ENCODE data around the gene TAAR2. TPM values are rescaled to one million over a fixed set of nuclear protein-coding genes. Genes with fewer than 3 reads are reported as not detected.

Gene TAAR2
- total RNA-seq, 1 donor from 2014 or later, result not detected

- DNase-seq (ENCODE audit: low read depth), result no peak
- no peaks in the 10 kb centered on the region for H3K9me3 ChIP-seq (ENCODE audit: insufficient read depth, low read depth, low read length)
- H4K20me1 ChIP-seq (ENCODE audit: insufficient read depth, low read length), result no peaks in the 10 kb centered on the region
- no peaks in the 10 kb centered on the region for H3K36me3 ChIP-seq (ENCODE audit: insufficient read depth, low read length)
- no peak overlapping the region for H3K4me3 ChIP-seq (ENCODE audit: insufficient read depth, low read depth, low read length)
- no peak overlapping the region for H3K9ac ChIP-seq (ENCODE audit: low read length)
- no peaks in the 10 kb centered on the region for H3K4me1 Mint-ChIP-seq (ENCODE audit: low read depth, unreplicated experiment)
- no peak for FAIRE-seq
- H3K27me3 ChIP-seq (ENCODE audit: insufficient read depth, low read length), result peaks cover 2% of the 10 kb centered on the region
- H3K27ac ChIP-seq (ENCODE audit: low read depth, low read length), result no peak overlapping the region
- no peaks in the 10 kb centered on the region for H3K4me1 ChIP-seq (ENCODE audit: insufficient read depth, low read length)
- no peak overlapping the region for H3K27ac Mint-ChIP-seq (ENCODE audit: unreplicated experiment)
- H3K79me2 ChIP-seq (ENCODE audit: insufficient read depth, low read length), result no peaks in the 10 kb centered on the region
- no peak overlapping the region for H3K4me2 ChIP-seq (ENCODE audit: low read length)
- H2AFZ ChIP-seq (ENCODE audit: low read depth, low read length), result no peak overlapping the region
- H3K4me3 Mint-ChIP-seq (ENCODE audit: unreplicated experiment), result no peak overlapping the region
- H3K27me3 Mint-ChIP-seq (ENCODE audit: low read depth, unreplicated experiment), result no peaks in the 10 kb centered on the region
- H3K36me3 Mint-ChIP-seq (ENCODE audit: low read depth, unreplicated experiment), result no peaks in the 10 kb centered on the region
- no peak for TF ChIP-seq EZH2 (IDR thresholded peaks at IDR 0.05; ENCODE audit: insufficient read depth, low read length)
- no peak for TF ChIP-seq CTCF (IDR thresholded peaks at IDR 0.05; ENCODE audit: insufficient read depth, low read depth, low read length)
- no peaks in the 10 kb centered on the region for H3K9me3 Mint-ChIP-seq (ENCODE audit: unreplicated experiment)
Observed at GRCh38 chr6:132671295-132671694, 47.2 kb upstream of the TAAR2 start.

- no peaks in the 10 kb centered on the region for H3K79me2 ChIP-seq (ENCODE audit: insufficient read depth, low read length)
- TF ChIP-seq CTCF (IDR thresholded peaks at IDR 0.05; ENCODE audit: insufficient read depth, low read depth, low read length) (peak; percentile 57), EZH2 (IDR thresholded peaks at IDR 0.05; ENCODE audit: insufficient read depth, low read length) (no peak)
- H3K4me3 Mint-ChIP-seq (ENCODE audit: unreplicated experiment), result no peak overlapping the region
- H3K27me3 Mint-ChIP-seq (ENCODE audit: low read depth, unreplicated experiment), result no peaks in the 10 kb centered on the region
- H4K20me1 ChIP-seq (ENCODE audit: insufficient read depth, low read length), result no peaks in the 10 kb centered on the region
- peaks cover 1% of the 10 kb centered on the region for H3K9me3 Mint-ChIP-seq (ENCODE audit: unreplicated experiment)
- H3K27me3 ChIP-seq (ENCODE audit: insufficient read depth, low read length), result peaks cover 2% of the 10 kb centered on the region
- H3K9ac ChIP-seq (ENCODE audit: low read length), result no peak overlapping the region
- DNase-seq (ENCODE audit: low read depth) (no peak), FAIRE-seq (no peak)
- no peaks in the 10 kb centered on the region for H3K4me1 ChIP-seq (ENCODE audit: insufficient read depth, low read length)
- no peak overlapping the region for H3K27ac ChIP-seq (ENCODE audit: low read depth, low read length)
- H3K36me3 Mint-ChIP-seq (ENCODE audit: low read depth, unreplicated experiment), result no peaks in the 10 kb centered on the region
- H3K9me3 ChIP-seq (ENCODE audit: insufficient read depth, low read depth, low read length), result no peaks in the 10 kb centered on the region
- H3K4me3 ChIP-seq (ENCODE audit: insufficient read depth, low read depth, low read length), result no peak overlapping the region
- no peaks in the 10 kb centered on the region for H3K36me3 ChIP-seq (ENCODE audit: insufficient read depth, low read length)
- H3K4me2 ChIP-seq (ENCODE audit: low read length), result no peak overlapping the region
- H2AFZ ChIP-seq (ENCODE audit: low read depth, low read length), result no peak overlapping the region
- no peak overlapping the region for H3K27ac Mint-ChIP-seq (ENCODE audit: unreplicated experiment)
- H3K4me1 Mint-ChIP-seq (ENCODE audit: low read depth, unreplicated experiment), result no peaks in the 10 kb centered on the region
Observed at GRCh38 chr6:132669690-132670291, 45.7 kb upstream of the TAAR2 start.

GRCh38 chr6:132666118-132666517, 42.0 kb upstream of the TAAR2 start:
- H4K20me1 ChIP-seq (ENCODE audit: insufficient read depth, low read length), result no peaks in the 10 kb centered on the region
- H3K27ac Mint-ChIP-seq (ENCODE audit: unreplicated experiment), result no peak overlapping the region
- FAIRE-seq, result no peak
- no peaks in the 10 kb centered on the region for H3K36me3 ChIP-seq (ENCODE audit: insufficient read depth, low read length)
- peaks cover 2% of the 10 kb centered on the region for H3K27me3 ChIP-seq (ENCODE audit: insufficient read depth, low read length)
- no peak overlapping the region for H3K4me3 ChIP-seq (ENCODE audit: insufficient read depth, low read depth, low read length)
- no peak for DNase-seq (ENCODE audit: low read depth)
- no peaks in the 10 kb centered on the region for H3K4me1 ChIP-seq (ENCODE audit: insufficient read depth, low read length)
- H3K4me1 Mint-ChIP-seq (ENCODE audit: low read depth, unreplicated experiment), result no peaks in the 10 kb centered on the region
- no peak overlapping the region for H3K9ac ChIP-seq (ENCODE audit: low read length)
- no peak overlapping the region for H3K27ac ChIP-seq (ENCODE audit: low read depth, low read length)
- H3K4me2 ChIP-seq (ENCODE audit: low read length), result no peak overlapping the region
- no peaks in the 10 kb centered on the region for H3K79me2 ChIP-seq (ENCODE audit: insufficient read depth, low read length)
- no peak overlapping the region for H2AFZ ChIP-seq (ENCODE audit: low read depth, low read length)
- H3K36me3 Mint-ChIP-seq (ENCODE audit: low read depth, unreplicated experiment), result no peaks in the 10 kb centered on the region
- H3K9me3 Mint-ChIP-seq (ENCODE audit: unreplicated experiment), result peaks cover 4% of the 10 kb centered on the region
- no peaks in the 10 kb centered on the region for H3K27me3 Mint-ChIP-seq (ENCODE audit: low read depth, unreplicated experiment)
- TF ChIP-seq EZH2 (IDR thresholded peaks at IDR 0.05; ENCODE audit: insufficient read depth, low read length), result no peak
- TF ChIP-seq CTCF (IDR thresholded peaks at IDR 0.05; ENCODE audit: insufficient read depth, low read depth, low read length), result no peak
- H3K4me3 Mint-ChIP-seq (ENCODE audit: unreplicated experiment), result no peak overlapping the region
- H3K9me3 ChIP-seq (ENCODE audit: insufficient read depth, low read depth, low read length), result no peaks in the 10 kb centered on the region
